Activated effector memory CD4-positive, alpha-beta T cell treated with anti-CD3 and anti-CD28 coated beads, Interleukin-2, amount 50 U/mL, for 16 hours (primary cell): ENCODE measurements around the gene TTL.
A peak's percentile ranks its signal among the peaks of the same experiment; 100 is the strongest.
"Not testable (repeated sequence)": the region's sequence is repeated elsewhere in the genome, so short reads cannot be mapped to it uniquely, and the experiment has no call there.

Experiments used
- DNase-seq: peaks from one replicate; pipeline ENCODE4 v3.0.0-alpha.2; 2020

Gene TTL

DNA sequence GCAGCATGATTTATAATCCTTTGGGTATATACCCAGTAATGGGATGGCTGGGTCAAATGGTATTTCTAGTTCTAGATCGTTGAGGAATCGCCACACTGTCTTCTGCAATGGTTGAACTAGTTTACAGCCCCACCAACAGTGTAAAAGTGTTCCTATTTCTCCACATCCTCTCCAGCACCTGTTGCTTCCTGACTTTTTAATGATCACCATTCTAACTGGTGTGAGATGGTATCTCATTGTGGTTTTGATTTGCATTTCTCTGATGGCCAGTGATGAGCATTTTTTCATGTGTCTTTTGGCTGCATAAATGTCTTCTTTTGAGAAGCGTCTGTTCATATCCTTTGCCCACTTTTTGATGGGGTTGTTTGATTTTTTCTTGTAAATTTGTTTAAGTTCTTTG, 42.3 kb downstream of the TTL start:
- DNase-seq = not testable (repeated sequence)

DNA sequence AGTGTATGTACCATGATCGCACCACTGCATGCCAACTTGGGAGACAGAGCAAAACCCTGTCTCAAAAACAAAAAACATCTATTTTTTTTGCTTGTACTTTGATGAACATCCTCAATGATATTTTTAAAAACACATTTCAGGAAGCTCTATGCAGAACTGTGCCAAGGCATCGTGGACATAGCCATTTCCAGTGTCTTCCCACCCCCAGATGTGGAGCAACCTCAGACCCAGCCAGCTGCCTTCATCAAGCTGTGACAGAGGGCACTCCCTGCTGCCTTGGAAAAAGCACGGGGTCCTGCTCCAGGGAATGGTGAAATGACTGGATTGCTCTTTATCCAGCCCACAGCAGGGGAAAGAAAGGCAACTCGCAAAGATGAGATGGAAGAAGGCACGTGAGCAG, 46.6 kb downstream of the TTL start:
- DNase-seq = no peak

DNA sequence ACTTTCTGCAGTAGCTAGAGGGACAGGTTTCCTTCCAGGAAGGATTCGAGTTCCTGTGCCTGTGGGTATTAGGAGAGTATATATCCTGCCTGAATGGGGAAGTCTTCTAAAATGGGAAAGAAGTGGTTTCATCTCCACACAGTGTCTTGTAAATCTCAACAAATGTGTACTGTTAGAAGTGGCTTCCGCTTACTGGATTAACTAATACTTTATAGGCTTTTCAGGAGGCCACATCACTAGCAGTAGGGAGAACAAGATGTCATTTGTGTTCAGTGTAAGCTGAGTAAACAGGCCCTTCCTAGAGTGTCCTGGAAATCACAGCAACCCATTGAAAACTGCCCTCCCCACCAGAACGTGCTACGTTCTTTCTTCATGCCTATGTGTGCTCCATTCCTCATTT, 47.8 kb downstream of the TTL start:
- DNase-seq = no peak

DNA sequence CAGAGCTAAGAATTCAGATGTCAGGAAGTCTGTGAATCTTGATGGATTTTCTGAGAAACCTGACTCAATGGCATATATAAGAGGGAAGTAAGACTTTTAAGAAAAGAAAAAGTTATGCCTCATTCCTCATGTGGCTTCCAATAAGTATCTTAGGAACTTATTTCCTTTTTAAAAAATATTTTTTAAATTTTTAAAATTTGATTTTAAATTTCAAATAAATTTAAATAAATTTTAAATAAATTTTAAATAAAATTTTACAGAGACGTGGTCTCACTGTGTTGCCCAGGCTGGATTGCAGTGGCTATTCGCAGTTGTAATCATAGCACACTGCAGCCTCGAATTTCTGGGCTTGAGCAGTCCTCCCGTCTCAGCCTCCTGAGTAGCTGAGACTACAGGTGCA, 48.8 kb downstream of the TTL start:
- DNase-seq = no peak

DNA sequence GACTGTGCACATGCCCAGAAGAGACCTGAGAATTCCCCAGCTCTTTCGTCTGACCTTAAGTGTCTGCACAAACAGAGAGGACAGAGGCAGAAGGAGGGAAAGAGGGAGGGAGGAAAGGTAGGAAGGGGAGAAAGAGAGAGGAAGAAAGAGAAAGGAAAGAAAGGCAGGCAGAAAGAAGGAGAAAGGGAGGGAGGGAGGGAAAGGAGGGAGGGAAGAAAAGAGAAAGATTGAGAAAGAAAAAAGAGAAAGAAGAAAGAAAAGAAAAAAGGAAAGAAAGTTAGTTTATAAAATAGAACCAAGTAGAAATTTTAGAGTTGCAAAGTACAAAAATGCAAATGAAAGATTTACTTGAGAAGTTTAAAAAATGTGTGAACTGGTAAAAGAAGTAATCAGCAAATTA, 52.9 kb downstream of the TTL start:
- no peak for DNase-seq

DNA sequence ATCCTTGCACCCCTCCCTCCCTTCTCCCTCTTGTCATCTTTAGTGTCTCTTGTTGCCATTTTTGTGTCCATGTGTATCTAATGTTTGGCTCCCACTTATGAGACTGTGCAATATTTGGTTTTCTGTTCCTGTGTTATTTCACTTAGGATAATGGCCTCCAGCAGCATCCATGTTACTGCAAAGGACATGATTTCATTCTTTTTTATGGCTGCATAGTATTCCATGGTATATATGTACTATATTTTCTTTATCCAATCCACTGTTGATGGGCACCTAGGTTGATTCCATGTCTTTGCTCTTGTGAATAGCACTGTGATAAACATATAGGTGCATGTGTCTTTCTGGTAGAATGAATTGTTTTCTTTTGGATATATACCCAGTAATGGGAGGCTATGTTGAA, 54.7 kb downstream of the TTL start:
- not testable (repeated sequence) for DNase-seq

DNA sequence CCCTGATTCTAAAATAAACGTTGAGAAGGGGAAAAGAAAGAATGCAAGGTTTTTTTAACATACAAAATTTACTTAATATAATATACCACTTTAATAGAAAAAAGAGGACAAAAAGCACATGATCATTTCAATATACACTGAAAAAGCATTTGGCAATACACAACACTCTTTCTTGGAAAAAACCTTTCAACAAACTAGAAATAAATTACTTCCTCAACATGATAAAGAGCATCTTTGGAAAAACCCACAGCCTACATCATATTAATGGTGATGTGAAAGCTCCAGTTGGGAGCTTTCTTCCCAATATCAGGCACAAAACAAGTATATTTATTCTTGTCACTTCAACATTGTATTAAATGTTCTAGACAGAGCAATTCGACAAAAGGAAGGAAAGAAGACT, 57.4 kb downstream of the TTL start:
- DNase-seq = no peak

DNA sequence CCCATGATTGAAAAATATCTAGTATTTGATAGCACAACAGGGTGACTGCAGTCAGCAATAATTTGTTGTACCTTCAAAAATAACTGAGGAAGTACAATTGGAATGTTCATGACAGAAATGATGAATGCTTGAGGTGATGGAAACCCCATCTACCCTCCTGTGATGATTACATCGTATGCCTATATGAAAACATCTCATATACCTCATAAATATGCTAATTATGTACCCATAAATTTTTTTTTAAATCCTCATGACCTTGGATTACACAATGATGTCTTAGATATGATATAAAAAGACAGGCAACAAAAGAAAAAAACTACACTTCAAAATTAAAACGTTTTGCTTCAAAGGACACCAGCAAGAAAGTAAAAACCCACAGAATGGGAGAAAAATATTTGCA, 59.0 kb downstream of the TTL start:
- DNase-seq = no peak

DNA sequence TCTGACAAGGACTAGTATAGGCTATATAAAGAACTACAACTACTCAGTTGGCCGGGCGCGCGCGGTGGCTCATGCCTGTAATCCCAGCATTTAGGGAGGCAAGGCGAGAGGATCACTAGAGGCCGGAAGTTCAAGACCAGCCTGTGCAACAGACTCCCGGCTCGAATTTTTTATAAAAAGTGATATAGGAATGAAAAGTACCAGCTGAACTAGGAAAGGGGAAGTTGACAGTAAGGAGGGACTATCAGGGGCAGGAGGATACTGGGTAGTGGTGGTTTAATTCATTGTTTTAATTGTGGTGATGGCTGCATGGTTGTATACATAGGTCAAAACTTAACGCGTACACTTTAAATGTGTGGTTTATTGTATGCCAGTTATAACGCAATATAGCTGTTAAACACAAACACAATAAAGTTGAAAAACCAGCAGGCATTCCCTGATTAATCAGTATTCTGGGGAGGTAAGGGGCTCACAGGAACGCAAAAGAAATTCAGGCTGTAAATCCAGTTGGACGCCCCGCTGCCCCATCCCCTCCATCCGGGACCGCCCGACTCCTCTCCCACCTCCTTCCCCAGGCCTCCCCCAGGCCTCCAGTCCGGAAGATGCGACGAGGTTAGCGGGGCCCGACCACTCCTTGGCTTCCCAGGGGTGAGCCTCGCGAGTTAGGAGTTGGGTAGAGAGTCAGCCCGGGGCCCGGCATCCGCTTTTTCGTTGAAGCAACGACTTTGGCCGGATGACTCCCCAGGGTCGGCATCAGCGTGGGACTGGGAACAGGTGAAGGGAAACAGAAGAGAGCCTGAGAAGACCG, 59.6 kb downstream of the TTL start:
- no peak for DNase-seq

DNA sequence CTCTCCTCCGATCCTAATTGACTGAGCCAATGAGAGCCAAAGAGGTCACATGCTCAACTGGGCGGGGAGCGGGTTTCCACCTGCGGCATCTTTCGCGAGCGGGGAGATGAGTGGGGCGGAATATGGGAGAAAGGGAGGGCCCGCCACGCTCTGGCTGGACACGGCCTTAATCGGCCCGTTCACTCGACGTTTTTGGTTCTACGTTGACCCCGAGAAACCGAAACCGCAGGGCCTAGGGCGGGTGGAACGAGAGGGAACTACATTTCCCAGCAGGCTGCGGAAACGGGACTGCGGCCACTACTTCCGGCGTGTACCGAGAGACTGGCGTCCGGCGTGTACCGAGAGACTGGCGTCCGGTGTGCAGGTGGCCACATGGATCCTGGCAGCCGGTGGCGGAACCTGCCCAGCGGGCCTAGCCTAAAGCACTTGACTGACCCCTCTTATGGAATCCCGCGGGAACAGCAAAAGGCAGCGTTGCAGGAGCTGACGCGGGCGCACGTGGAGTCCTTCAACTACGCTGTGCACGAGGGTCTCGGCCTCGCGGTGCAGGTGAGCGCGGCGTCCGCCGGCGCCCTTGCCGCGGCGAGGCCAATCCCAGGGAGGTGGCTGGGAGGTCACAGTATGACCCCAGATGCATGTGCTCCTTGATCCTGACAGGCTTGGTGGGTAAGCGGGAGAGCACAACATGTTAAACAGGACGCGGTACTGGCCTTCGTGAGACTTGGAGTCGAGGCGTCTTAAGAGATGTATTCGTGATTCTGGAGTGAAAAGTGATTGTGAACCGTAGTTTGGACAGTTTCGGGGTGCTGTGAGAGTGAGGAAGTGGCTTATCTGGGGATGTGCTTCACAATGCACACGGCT, 60.4 kb downstream of the TTL start, which contains the start of gene POLR1B:
Gene POLR1B, plus strand, starts transcription at position 343 of the 861 bp plus-strand sequence. Its CDS starts 30 bp downstream, at position 373.
- DNase-seq = peak; percentile 92

DNA sequence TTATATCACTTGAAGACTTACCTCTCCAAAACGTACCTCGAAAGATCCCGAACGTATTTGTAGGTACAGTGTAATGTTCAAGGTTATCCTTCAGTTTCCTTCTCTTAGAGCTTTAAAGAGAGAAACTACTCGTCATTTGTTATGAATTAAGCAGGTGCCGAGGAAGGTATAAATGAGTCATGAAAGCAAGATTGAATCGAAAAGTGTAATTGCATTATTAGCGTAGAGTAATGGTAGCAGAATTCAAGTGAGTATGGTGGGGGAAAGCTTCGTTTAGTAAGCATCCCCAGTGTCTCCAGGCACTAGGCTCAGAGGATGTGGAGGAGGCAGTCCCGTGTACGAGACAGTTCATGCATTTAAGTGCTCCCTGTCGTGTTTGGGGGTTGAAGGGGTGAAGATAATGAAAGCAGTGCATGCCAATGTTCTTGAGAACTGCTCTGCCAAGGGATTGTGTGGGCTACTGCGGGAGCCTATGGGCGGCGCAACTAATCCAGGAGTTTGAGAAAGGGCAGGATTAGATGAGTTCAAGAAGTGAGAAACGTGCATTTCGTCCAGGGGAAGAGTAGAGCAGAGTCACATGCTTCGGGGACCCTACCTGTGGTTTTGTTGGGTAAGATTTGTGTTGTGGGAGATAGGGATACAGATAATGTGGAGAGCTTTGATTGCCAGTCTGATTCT, 61.2 kb downstream of the TTL start:
- DNase-seq = peak; percentile 63

DNA sequence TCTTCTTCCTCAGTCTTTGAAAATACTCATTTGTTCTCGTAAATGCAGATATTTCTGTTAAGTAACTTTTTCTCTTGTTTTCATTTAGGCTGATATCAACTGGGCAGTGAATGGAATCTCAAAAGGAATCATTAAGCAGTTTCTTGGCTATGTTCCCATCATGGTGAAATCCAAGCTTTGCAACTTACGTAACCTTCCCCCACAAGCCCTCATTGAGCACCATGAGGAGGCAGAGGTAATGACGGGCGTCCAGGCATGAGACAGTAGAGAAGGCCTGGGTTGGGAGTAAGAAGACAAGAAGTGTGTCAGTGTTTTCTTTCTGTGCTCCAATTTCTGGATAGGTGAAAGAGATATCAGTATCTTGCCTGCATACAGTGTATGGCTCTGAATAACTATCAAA, 65.4 kb downstream of the TTL start:
- no peak for DNase-seq

DNA sequence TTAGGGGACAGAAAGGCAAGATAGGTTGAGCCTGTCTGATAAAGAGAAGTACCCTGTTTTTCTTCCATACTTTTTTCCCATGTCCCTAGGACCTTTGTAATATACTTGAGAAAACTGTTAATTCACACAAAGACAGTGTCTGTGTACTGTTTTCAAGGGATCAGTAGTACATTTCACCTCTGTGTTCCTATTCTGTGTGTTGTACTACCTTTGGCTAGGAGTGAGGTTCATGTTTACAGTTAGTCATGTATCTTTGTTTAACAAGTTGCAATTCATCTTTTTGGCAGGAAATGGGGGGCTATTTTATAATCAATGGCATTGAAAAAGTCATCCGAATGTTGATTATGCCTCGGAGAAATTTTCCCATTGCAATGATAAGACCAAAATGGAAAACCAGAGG, 67.0 kb downstream of the TTL start:
- DNase-seq = no peak

DNA sequence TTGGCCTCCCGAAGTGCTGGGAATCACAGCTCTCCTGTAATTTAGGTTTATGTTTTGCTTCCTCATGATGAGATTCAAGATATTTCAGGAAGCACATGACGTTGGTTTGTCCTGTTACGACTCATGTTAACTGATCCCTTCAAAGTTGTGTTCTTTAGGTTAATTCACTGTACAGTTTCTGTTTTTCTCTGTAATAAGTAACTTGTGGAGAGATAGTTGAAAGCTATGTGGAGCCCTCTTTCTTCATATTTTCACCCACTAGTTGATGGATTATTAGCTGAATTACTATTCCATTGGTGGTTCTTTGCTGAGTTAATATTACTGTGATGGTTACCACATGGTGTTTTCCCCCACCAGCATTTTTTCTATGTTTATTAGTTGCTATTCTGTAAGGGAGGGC, 84.1 kb downstream of the TTL start:
- no peak for DNase-seq

DNA sequence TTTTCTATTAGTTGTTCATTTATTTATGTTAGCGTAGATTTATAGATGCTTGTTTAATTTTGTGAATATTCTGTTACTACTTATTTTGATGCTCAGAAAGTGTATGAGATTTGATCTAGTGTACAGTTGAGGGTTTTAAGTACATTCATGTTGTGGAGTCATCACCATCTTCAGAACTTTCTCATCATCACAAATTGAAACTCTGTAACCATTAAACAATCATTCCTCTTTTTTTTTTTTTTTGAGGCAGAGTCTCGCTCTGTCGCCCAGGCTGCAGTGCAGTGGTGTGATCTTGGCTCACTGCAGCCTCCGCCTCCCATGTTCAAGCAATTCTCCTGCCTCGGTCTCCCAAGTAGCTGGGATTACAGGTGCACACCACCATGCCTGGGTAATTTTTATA, 84.6 kb downstream of the TTL start:
- not testable (repeated sequence) for DNase-seq

DNA sequence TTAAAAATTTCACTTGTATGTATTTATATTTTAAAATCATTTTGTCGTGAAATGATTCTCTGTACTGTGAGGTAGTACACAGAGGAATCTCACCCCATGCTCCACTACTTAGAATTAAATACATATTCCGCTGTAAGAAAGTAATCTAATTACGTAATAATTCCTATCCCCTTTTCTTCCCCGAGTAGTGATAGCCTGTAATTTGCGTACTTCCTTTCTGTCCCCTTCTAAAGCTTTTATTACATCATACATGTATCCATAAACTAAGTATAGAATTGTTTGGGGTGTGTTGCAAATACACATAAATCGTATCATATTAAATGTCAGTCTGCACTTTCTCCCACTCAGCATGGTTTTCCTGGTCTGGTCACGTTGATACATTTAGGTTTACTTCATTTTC, 90.0 kb downstream of the TTL start:
- DNase-seq = no peak

DNA sequence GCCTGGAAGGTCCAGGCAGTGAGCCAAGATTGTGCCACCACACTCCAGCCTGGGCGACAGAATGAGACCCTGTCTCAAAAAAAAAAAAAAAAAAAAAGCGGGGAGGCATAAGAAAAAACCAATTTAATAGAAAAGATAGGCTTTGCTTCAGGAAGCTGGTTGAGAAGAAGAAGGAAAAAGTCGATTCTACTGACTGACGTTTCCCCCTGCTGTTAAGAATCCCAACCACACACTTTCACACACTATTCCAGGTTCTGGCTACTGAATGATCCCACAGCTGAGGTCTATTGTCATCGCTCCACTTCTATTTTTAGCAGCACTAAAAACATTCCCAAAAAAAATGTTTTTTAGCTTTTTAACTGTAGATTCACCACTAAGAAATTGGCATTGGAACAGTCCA, 95.8 kb downstream of the TTL start:
- DNase-seq = no peak

DNA sequence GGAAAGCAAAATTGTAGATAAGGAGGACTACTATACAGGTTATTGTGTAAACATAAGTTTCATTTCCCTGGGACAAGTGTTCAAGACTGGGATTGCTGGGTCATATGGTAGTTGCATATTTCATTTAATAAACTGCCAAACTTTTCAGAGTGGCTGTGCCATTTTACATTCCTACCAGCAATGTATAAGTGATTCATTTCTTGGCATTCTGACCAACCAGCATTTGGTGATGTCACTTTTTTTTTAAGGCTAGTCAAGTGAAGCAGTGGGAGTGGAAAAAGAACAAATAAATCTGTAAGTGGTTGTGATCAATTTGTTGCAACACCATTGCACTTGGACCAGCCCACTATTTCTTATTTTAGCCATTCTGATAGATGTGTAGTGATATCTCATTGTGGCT, 97.3 kb downstream of the TTL start:
- no peak for DNase-seq

DNA sequence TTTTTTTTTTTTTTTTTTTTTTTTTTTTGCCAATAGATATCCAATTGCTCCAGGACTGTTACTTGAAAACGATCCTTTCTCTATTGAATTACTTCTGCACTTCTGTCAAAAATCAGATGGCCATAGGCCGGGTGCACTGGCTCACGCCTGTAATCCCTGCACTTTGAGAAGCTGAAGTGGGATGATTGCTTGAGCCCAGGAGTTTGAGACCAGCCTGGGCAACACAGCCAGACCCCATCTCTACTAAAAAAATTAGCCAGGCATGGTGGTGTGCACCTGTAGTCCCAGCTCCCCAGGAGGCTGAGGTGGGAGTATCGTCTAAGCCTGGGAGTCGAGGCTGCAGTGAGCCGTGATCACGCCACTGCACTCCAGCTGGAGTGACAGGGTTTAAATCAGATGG, 98.1 kb downstream of the TTL start:
- DNase-seq = no peak

DNA sequence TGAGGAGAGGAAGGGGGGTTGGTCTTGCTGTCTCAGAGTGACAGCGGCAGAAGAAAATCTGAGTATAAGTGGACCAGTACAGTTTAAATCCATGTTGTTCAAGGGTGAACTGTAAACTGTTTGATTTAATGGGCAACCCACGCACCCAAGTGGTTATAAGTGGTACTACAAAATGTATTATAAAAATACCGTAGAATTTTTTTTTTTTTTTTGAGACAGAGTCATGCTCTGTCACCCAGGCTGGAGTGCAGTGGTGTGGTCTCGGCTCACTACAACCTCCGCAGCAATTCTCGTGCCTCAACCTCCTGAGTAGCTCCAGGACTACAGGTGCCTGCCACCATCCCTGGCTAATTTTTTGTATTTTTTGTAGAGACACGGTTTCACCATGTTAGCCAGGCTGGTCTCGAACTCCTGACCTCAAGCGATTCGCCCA, 100.4 kb downstream of the TTL start:
- DNase-seq = peak; percentile 69

DNA sequence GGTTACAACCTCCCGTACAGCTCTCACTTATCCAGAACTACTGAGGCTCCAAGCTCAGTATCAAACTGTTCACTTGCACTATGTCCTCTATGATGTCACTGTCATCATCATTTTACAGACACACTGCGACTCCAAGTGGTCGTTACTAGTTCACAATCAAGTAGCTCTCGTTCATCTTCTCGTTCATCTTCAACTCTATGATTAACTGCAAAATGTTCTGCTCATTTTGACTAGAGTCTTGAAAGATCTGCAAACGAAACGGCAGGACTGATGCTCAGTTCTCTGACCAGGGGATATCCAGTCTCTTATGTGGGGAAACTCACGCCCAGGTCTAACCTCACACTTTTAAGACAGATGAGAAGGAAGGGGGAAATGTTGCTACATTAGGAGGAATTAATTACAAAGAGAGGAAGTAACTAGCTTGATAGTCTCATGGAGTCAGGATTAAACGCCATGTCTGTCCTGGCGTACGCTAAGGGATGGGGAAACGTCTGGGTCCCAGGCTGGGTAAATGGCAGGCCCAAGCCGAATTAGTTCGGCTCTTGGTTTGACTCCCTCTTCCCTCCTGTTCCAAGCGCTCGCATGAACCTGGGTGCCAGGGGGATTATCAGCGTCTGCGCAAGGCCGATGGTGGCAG, 101.7 kb downstream of the TTL start:
- no peak for DNase-seq

DNA sequence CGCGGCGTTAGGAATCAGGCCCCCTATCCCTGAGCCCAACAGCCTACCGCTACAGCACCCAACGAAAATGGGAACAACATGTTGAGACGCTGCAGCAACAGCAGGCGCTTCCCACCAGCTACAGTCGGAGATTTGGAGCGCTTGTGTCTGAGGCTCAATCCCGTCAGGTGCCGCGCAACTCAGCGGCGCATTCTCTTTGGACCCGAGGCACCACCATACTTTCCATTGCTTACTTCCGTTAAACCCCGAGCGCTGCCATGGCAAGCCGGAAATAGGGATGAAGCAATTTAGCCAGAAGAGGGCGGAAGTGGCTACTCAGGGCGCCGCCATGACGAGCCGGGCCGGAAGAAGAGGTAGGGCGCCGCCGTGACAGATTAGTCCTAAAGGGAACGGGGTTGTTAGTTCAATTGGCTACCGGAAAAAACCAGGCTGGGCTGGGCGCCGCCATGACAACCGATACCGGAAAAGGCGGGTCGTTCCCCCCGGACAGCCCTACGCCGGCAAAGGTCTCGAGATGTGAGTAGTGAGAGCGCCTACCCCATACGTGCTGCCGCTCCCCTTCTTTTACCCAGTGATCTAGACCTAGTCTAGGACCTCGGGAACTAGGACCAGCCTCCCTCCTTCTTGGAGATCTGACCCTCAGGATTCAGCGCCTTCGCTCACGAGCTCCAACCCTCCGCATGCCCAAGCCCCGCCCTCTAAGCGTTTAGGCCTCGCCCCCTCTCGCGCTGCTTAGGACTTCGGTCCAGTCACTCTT, 102.4 kb downstream of the TTL start, which contains the start of gene CHCHD5:
Gene CHCHD5, plus strand, starts transcription at position 476 of the 757 bp plus-strand sequence. Its CDS starts 39 bp downstream, at position 515.
- peak; percentile 98 for DNase-seq
